Dermis lymphatic vessel endothelial cell (primary cell): Measurements from ENCODE around the gene ITM2A. TPM values are rescaled to one million over a fixed set of nuclear protein-coding genes. Genes with fewer than 3 reads are reported as not detected.

Source experiments
- total RNA-seq: library from RNA; depleted of rRNA; stranded (reverse); fragments of >200 nt; gene quantifications from 2 replicates; pipeline ENCODE4 v1.2.1, GENCODE V29; 2014

ITM2A gene
- total RNA-seq = 37.4 and 79.4 TPM in 2 replicates

DNA sequence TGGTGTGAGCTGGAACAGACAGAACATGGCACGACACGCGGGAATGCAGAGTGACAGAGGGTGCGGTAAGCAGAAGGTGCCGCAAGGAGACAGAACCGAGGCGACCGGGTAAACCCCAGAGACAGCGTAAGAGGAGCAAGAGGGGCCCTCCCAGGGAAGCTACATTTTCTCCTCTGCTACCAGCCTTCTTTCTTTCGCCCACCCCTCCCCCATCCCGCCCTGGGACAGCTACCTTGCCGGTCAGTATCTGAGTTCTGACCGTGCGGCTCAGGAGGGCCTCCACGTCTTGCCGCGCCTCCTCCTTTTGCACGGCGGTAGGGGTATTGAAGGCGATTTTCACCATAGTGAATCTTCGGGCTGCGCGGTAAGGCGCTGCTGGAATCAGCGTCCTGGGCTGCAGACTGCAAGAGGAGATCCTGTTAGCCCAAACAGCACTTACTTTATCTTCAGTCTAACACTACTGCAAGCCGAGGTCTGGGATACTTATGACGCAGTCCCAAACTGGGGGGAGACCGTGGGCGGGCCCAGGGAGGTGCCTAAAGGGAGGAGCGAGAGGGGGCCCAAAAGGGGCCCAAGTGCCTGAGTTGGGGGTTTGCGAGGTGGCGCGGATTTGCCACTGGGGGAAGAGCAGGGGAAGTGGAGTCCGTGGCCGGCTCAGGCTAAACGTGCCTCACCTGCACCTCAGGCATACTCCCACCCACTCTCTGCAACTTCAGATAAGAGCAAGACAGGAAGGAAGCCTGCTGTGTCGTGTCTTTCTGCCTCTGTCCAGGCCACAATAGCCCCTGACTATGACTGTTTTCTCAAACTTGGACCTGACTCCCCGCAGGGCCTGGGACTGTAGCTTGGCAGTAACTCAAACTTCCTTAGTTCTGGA, at the start of gene ITM2A:
TSS of gene ITM2A (minus strand) at position 462 of the 877 bp plus-strand sequence. CDS start at position 343, 119 bp downstream.

Other genes starting within 250 kb of the ITM2A start
- under 0.01 TPM in 1 of 2 replicates, not detected in the other for gene GPR174, start 222.6 kb downstream of the ITM2A start, total RNA-seq